Breast epithelium (tissue), 4 donors: ENCODE data around the gene RIOK1. TPM values are rescaled to one million over a fixed set of nuclear protein-coding genes. Genes with fewer than 3 reads are reported as not detected.

Source experiments
- DNase-seq, 2 donors: peaks; one replicate each; pipeline ENCODE4 v3.0.0-alpha.2; 2019; ENCODE audit warnings: low spot score in 2 of 2
- H3K27ac ChIP-seq, 2 donors: fragments of 200-600 bp; sonication (generic) in 1 of 2; one replicate each; pipeline ENCODE4 v1.5.1; 2016 to 2019; ENCODE audit warnings: mild to moderate bottlenecking in 1 of 2
- H3K27me3 ChIP-seq, 2 donors: fragments of 200-600 bp; sonication (generic) in 1 of 2; one replicate each; pipeline versions ENCODE4 v1.5.1 to v1.6.0; 2017 to 2019; ENCODE audit warnings: control low read depth in 1 of 2, mild to moderate bottlenecking in 1 of 2
- H3K36me3 ChIP-seq: fragments of 200-600 bp; one replicate; pipeline ENCODE4 v1.5.1; 2019
- H3K4me1 ChIP-seq, 2 donors: fragments of 200-600 bp; sonication (generic); one replicate each; pipeline ENCODE4 v1.5.1; 2016 to 2019; ENCODE audit warnings: control low read depth in 1 of 2
- H3K4me3 ChIP-seq, 3 donors: fragments of 200-600 bp; sonication (generic); 1 replicate in 2 of 3; 2 replicates in 1 of 3; pipeline ENCODE4 v1.5.1; 2016 to 2019; ENCODE audit warnings: mild to moderate bottlenecking in 3 of 3, moderate library complexity in 2 of 3
- H3K9me3 ChIP-seq, 2 donors: fragments of 200-600 bp; sonication (generic) in 1 of 2; one replicate each; pipeline ENCODE4 v1.5.1; 2016 to 2019; ENCODE audit warnings: control low read depth in 1 of 2
- CTCF ChIP-seq, 3 donors: fragments of 450-650 bp; IDR thresholded peaks; one replicate each; pipeline ENCODE4 v1.5.1; 2016 to 2017; ENCODE audit warnings: antibody characterized with exemption in 3 of 3, mild to moderate bottlenecking in 3 of 3, moderate library complexity in 3 of 3
- POLR2A ChIP-seq: fragments of 450-650 bp; IDR thresholded peaks from one replicate; pipeline ENCODE4 v1.6.1; 2016; ENCODE audit warnings: antibody characterized with exemption, mild to moderate bottlenecking, moderate library complexity
- POLR2AphosphoS5 ChIP-seq, 3 donors: sonication (generic); formaldehyde crosslinking; IDR thresholded peaks; one replicate each; pipeline ENCODE4 v1.6.1; 2017; ENCODE audit warnings: antibody characterized with exemption in 3 of 3
- intact Hi-C: fragments of 100-400 bp; cut with DNase I; formaldehyde crosslinking; loops from one replicate; pipeline ENCODE4 v1.15.1; 2023; ENCODE audit warnings: low total_unique reads
- total RNA-seq, 3 donors: library from RNA; depleted of rRNA; stranded (reverse); fragments of >200 nt; gene quantifications; one replicate each; pipeline ENCODE4 v1.1.0, GENCODE V29; 2016

Gene RIOK1
- total RNA-seq, 3 donors from 2014 or later: 15.8 to 38.6 (median 26.9) TPM

- DNase-seq: no peak
- intact Hi-C loops: no loop called here
Observed at GRCh38 chr6:7426447-7427169, 37.0 kb downstream of the RIOK1 start.

GRCh38 chr6:7431313-7431673 is 41.7 kb downstream of the RIOK1 start:
- Histone ChIP-seq H3K4me3 (no peak overlapping the region), H3K36me3 (no peaks in the 10 kb centered on the region), H3K4me1 (no peaks in the 10 kb centered on the region), H3K27me3 (no peaks in the 10 kb centered on the region), H3K27ac (no peak overlapping the region), H3K9me3 (no peaks in the 10 kb centered on the region)
- TF ChIP-seq CTCF (IDR thresholded peaks at IDR 0.05) (no peak), POLR2AphosphoS5 (IDR thresholded peaks at IDR 0.05) (no peak), POLR2A (no peak)
- no peak for DNase-seq
- intact Hi-C loops: no loop called here

More at GRCh38 chr6:7426447-7427169, 37.0 kb downstream of the RIOK1 start:
- Histone ChIP-seq H3K27ac (no peak overlapping the region), H3K36me3 (no peaks in the 10 kb centered on the region), H3K4me3 (no peak overlapping the region), H3K27me3 (no peaks in the 10 kb centered on the region), H3K4me1 (no peaks in the 10 kb centered on the region), H3K9me3 (no peaks in the 10 kb centered on the region)
- TF ChIP-seq CTCF (IDR thresholded peaks at IDR 0.05) (no peak), POLR2AphosphoS5 (IDR thresholded peaks at IDR 0.05) (no peak), POLR2A (no peak)

- intact Hi-C loops: no loop called here
- H3K9me3 ChIP-seq: no peaks in the 10 kb centered on the region
- no peak for DNase-seq
Observed at GRCh38 chr6:7431674-7432390, 42.2 kb downstream of the RIOK1 start.

DNA sequence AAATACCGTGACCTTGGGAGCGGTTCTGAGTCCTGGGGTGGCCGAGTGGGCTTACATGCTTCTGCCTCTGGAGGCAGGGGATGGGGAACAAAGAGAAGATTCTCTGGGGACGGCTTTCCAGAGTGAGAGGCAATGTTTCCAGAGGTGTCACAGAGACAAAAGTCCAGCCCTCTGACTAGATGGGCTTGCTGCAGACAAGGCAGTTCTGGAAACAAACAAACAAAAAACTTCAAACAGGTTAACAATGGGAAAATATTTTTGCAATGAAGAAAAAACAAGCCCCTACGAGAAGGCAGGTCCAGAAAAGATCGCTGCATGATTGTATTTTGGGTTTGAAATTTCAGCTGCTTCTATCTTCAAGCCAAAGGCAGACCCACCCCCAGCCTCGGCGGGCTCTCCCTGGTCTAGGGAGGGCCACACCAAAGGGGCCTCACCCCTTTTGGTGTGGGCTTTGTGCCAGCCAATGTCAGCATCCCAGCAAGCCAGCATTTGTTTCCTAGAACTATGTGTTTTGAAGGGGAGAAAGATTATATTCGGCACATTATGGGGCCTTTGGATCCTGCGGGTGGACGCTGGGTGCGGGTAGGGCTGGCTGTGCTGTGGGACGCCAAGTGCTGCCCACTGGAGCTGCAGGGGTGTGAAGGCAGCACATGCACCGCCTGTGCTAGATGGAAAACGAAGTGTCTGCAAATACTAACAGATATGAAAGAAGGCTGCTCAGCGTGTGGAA is 42.9 kb downstream of the RIOK1 start:
- TF ChIP-seq POLR2A (no peak), POLR2AphosphoS5 (IDR thresholded peaks at IDR 0.05) (no peak), CTCF (IDR thresholded peaks at IDR 0.05) (no peak)
- intact Hi-C loops: no loop called here
- no peak overlapping the region for H3K27ac ChIP-seq
- no peaks in the 10 kb centered on the region for H3K9me3 ChIP-seq
- H3K4me1 ChIP-seq: no peaks in the 10 kb centered on the region
- no peaks in the 10 kb centered on the region for H3K36me3 ChIP-seq
- H3K27me3 ChIP-seq: no peaks in the 10 kb centered on the region
- no peak for DNase-seq
- H3K4me3 ChIP-seq: peak overlapping the region in 2 of 3 donors; percentile 3 to 27

More at GRCh38 chr6:7431674-7432390, 42.2 kb downstream of the RIOK1 start:
- H3K4me3 ChIP-seq: peak overlapping the region in 2 of 3 donors; percentile 3 to 27
- TF ChIP-seq POLR2AphosphoS5 (IDR thresholded peaks at IDR 0.05) (no peak), POLR2A (no peak), CTCF (IDR thresholded peaks at IDR 0.05) (no peak)
- no peak overlapping the region for H3K27ac ChIP-seq
- H3K36me3 ChIP-seq: no peaks in the 10 kb centered on the region
- H3K27me3 ChIP-seq: no peaks in the 10 kb centered on the region
- no peaks in the 10 kb centered on the region for H3K4me1 ChIP-seq
